Sciatic nerve (tissue), 2 donors: ENCODE data around the gene FAM167B. TPM values are rescaled to one million over a fixed set of nuclear protein-coding genes. Genes with fewer than 3 reads are reported as not detected.

Experiments used
- ATAC-seq: fragments of 200-7000 bp; cut with Tn5 transposase; one replicate; pipeline ENCODE4 v1.9.1; 2020; ENCODE audit warnings: mild to moderate bottlenecking, moderate library complexity
- DNase-seq: peaks from one replicate; pipeline ENCODE4 v3.0.0-alpha.2; 2020; ENCODE audit warnings: low spot score
- intact Hi-C: fragments of 100-400 bp; cut with DNase I; formaldehyde crosslinking; loops from one replicate; pipeline ENCODE4 v1.14.2; 2022
- total RNA-seq: library from RNA; stranded (reverse); fragmentation: NEBNext Ultra II Directional; extraction: Animal tissue kit (Norgen Biotek cat#: 25700); gene quantifications from one replicate; pipeline ENCODE4 v1.2.1, GENCODE V29; 2021
- donor health status: DM: no; HTN: no; CAD: no.
- donor health status: DM: no; HTN: no; CAD: no.

The FAM167B gene
- total RNA-seq, 1 donor from 2014 or later: 16.1 TPM

GRCh38 chr1:32221980-32222755 is 24.9 kb upstream of the FAM167B start, which contains the start of the genes EIF3I and TMEM234:
TSS of gene EIF3I (plus strand) at chr1:32222407. CDS start at chr1:32222442, 35 bp downstream.
TSS of gene TMEM234 (minus strand) at chr1:32222353. CDS start at chr1:32222322, 31 bp downstream.
- DNase-seq: peak; percentile 95
- peak; percentile 98 for ATAC-seq
- intact Hi-C loops: no loop called here

- intact Hi-C loops: no loop called here
- no peak for DNase-seq
- ATAC-seq: no peak
Measured at GRCh38 chr1:32223683-32224082, 23.3 kb upstream of the FAM167B start.

- intact Hi-C loops: no loop called here
- ATAC-seq (no peak), DNase-seq (no peak)
Measured at GRCh38 chr1:32224285-32224684, 22.7 kb upstream of the FAM167B start.

- intact Hi-C loops: no loop called here
- no peak for DNase-seq
- no peak for ATAC-seq
Measured at GRCh38 chr1:32228771-32229170, 18.3 kb upstream of the FAM167B start.

- DNase-seq (no peak), ATAC-seq (no peak)
- intact Hi-C loops: no loop called here
Measured at GRCh38 chr1:32231843-32232432, 15.1 kb upstream of the FAM167B start.

GRCh38 chr1:32232558-32233304 is 14.3 kb upstream of the FAM167B start:
- intact Hi-C loops: no loop called here
- DNase-seq (no peak), ATAC-seq (no peak)

GRCh38 chr1:32234792-32235191 is 12.2 kb upstream of the FAM167B start:
- no peak for ATAC-seq
- intact Hi-C loops: no loop called here
- no peak for DNase-seq

GRCh38 chr1:32239337-32239736 is 7.7 kb upstream of the FAM167B start:
- ATAC-seq (no peak), DNase-seq (no peak)
- intact Hi-C loops: no loop called here

GRCh38 chr1:32239790-32240139 is 7.3 kb upstream of the FAM167B start:
- no peak for DNase-seq
- ATAC-seq: peak; percentile 20
- intact Hi-C loops: no loop called here

- intact Hi-C loops: no loop called here
- DNase-seq (peak; percentile 85), ATAC-seq (peak; percentile 87)
Measured at GRCh38 chr1:32240140-32240951, 6.7 kb upstream of the FAM167B start.

- intact Hi-C loops: no loop called here
- ATAC-seq (peak; percentile 71), DNase-seq (peak; percentile 70)
Measured at GRCh38 chr1:32241001-32241763, 5.8 kb upstream of the FAM167B start.

- intact Hi-C loops: no loop called here
Measured at GRCh38 chr1:32242341-32242851, 4.6 kb upstream of the FAM167B start.

GRCh38 chr1:32247452-32247851 is 430 bp downstream of the FAM167B start:
- ATAC-seq (peak; percentile 16), DNase-seq (no peak)
- intact Hi-C loops: no loop called here

More at GRCh38 chr1:32242341-32242851, 4.6 kb upstream of the FAM167B start:
- ATAC-seq (no peak), DNase-seq (no peak)

- intact Hi-C loops: no loop called here
- DNase-seq: peak; percentile 86
- peak; percentile 62 for ATAC-seq
Measured at GRCh38 chr1:32247983-32248889, 1.2 kb downstream of the FAM167B start.

GRCh38 chr1:32249831-32250525 is 3.0 kb downstream of the FAM167B start:
- DNase-seq (no peak), ATAC-seq (peak; percentile 20)
- intact Hi-C loops: no loop called here

GRCh38 chr1:32250893-32251716 is 4.1 kb downstream of the FAM167B start, which contains the start of gene LCK:
TSS of gene LCK (plus strand) at chr1:32251265. CDS start at chr1:32274330, 23,065 bp downstream.
- intact Hi-C loops: no loop called here
- DNase-seq (no peak), ATAC-seq (no peak)
